ENCODE measurements around the gene EID2.

Gene EID2

DNA sequence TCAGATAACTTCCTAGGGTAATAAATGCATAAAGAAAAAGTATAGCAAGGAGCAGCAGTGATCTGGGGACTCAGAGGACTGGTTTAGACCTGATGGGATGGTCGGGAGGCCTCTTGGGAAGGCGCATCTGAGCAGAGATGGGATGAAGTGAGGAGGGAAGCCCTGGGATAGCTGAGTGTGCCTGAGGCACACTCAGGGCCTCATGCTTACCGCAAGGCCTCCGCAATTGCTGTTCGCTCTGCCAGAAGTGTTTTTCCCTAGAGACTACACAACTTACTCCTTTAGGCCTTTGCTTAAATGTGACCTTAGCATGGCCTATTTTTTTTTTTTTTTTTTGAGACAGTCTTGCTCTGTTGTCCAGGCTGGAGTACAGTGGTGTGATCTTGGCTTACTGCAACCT lies 45.3 kb downstream of the EID2 start:
- Histone ChIP-seq H2BK12ac (ENCODE audit: low read length) (no peak overlapping the region), H4K91ac (ENCODE audit: low read depth, low read length) (no peak overlapping the region), H3K14ac (ENCODE audit: low read length) (no peak overlapping the region), H4K12ac (ENCODE audit: low read depth, low read length) (no peak overlapping the region), H3K23ac (ENCODE audit: low read length) (no peak overlapping the region), H2AFZ (ENCODE audit: insufficient read depth, low read length, poor library complexity) (no peak overlapping the region), H3K4me2 (ENCODE audit: low read length) (no peak overlapping the region), H3K4me1 (ENCODE audit: control insufficient read depth in 1 of 2, insufficient read depth in 2 of 2, low read length in 2 of 2) (peaks cover 6 to 9% of the 10 kb centered on the region in 2 experiments), H3K27me3 (ENCODE audit: insufficient read depth, low read length) (peaks cover 16% of the 10 kb centered on the region), H3K9ac (ENCODE audit: low read length) (no peak overlapping the region), H3K18ac (ENCODE audit: low read length) (no peak overlapping the region), H3K79me1 (ENCODE audit: low read length) (no peaks in the 10 kb centered on the region), H3K4me3 (ENCODE audit: low read depth, low read length) (no peak overlapping the region), H2BK120ac (ENCODE audit: insufficient read depth, low read length, poor library complexity) (no peak overlapping the region), H3K9me3 (ENCODE audit: insufficient read depth, low read depth, low read length) (peaks cover 2% of the 10 kb centered on the region), H4K8ac (ENCODE audit: low read depth, low read length) (no peak overlapping the region), H3K36me3 (ENCODE audit: control insufficient read depth in 1 of 2, insufficient read depth in 2 of 2, low read length in 2 of 2) (peaks cover 13% of the 10 kb centered on the region in 2 experiments), H3K27ac (ENCODE audit: low read depth, low read length) (no peak overlapping the region), H3K79me2 (ENCODE audit: control insufficient read depth, insufficient read depth, low read length, poor library complexity) (no peaks in the 10 kb centered on the region), H3K4ac (ENCODE audit: low read depth, low read length) (no peak overlapping the region), H2BK5ac (ENCODE audit: low read depth, low read length, poor library complexity) (no peak overlapping the region), H2AK5ac (ENCODE audit: low read length) (no peak overlapping the region)
- no CpG with 5 or more reads among the region's 5 CpGs for WGBS (ENCODE audit: extremely low coverage, insufficient coverage, insufficient read length)
- no peak for DNase-seq

DNA sequence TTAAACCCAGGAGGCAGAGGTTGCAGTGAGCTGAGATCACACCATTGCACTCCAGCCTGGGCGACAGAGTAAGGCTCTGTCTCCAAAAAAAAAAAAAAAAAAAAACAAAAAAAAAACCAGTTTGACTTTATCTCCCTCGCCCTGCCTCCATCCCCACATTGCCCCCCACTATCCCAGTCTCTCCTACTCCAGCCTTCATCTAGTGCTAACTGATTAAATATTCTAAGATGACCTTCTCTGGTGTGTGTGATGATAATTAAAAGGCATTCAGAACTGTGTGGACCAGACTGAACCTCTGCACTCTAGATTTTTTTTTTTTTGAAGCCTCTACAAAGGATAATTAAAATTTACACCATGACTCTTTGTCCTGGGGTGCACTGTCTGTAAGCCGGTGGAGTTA lies 47.2 kb downstream of the EID2 start:
- no CpG with 5 or more reads among the region's 3 CpGs for WGBS (ENCODE audit: extremely low coverage, insufficient coverage, insufficient read length)
- H2BK12ac ChIP-seq (ENCODE audit: low read length): no peak overlapping the region
- H2AK5ac ChIP-seq (ENCODE audit: low read length): no peak overlapping the region
- no peak for DNase-seq
- H4K91ac ChIP-seq (ENCODE audit: low read depth, low read length): no peak overlapping the region
- no peak overlapping the region for H3K4me3 ChIP-seq (ENCODE audit: low read depth, low read length)
- H4K8ac ChIP-seq (ENCODE audit: low read depth, low read length): no peak overlapping the region
- H3K27me3 ChIP-seq (ENCODE audit: insufficient read depth, low read length): no peaks in the 10 kb centered on the region
- H3K4ac ChIP-seq (ENCODE audit: low read depth, low read length): no peak overlapping the region
- H3K4me2 ChIP-seq (ENCODE audit: low read length): no peak overlapping the region
- H3K9me3 ChIP-seq (ENCODE audit: insufficient read depth, low read depth, low read length): no peaks in the 10 kb centered on the region
- H3K4me1 ChIP-seq (ENCODE audit: control insufficient read depth in 1 of 2, insufficient read depth in 2 of 2, low read length in 2 of 2): peaks cover 0 to 2% of the 10 kb centered on the region in 2 experiments
- H3K79me2 ChIP-seq (ENCODE audit: control insufficient read depth, insufficient read depth, low read length, poor library complexity): no peaks in the 10 kb centered on the region
- no peak overlapping the region for H4K12ac ChIP-seq (ENCODE audit: low read depth, low read length)
- H3K14ac ChIP-seq (ENCODE audit: low read length): no peak overlapping the region
- H3K36me3 ChIP-seq (ENCODE audit: control insufficient read depth in 1 of 2, insufficient read depth in 2 of 2, low read length in 2 of 2): peaks cover 31 to 32% of the 10 kb centered on the region in 2 experiments
- H3K18ac ChIP-seq (ENCODE audit: low read length): no peak overlapping the region
- H3K27ac ChIP-seq (ENCODE audit: low read depth, low read length): no peak overlapping the region
- H3K9ac ChIP-seq (ENCODE audit: low read length): no peak overlapping the region
- H2BK120ac ChIP-seq (ENCODE audit: insufficient read depth, low read length, poor library complexity): no peak overlapping the region
- no peaks in the 10 kb centered on the region for H3K79me1 ChIP-seq (ENCODE audit: low read length)
- no peak overlapping the region for H3K23ac ChIP-seq (ENCODE audit: low read length)
- H2AFZ ChIP-seq (ENCODE audit: insufficient read depth, low read length, poor library complexity): no peak overlapping the region
- no peak overlapping the region for H2BK5ac ChIP-seq (ENCODE audit: low read depth, low read length, poor library complexity)

DNA sequence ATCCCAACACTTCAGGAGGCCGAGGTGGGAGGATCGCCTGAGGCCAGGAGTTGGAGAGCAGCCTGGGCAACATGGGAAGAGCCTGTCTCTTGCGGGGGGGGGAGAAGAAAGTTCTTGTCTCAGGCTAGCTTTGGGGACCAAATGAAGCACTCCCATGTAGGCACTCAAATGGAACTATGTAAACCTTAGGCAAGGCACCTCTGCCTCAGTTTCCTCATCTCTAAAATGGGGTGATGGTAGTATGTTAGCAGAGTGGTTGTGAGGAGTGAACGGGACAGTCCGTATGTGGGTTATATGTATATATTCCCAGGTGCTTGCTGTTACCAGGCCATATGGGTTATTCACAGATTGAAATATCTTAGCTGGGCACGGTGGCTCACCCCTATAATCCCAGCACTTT lies 47.7 kb downstream of the EID2 start:
- Histone ChIP-seq H2BK120ac (ENCODE audit: insufficient read depth, low read length, poor library complexity) (no peak overlapping the region), H3K14ac (ENCODE audit: low read length) (no peak overlapping the region), H3K27ac (ENCODE audit: low read depth, low read length) (no peak overlapping the region), H3K4ac (ENCODE audit: low read depth, low read length) (no peak overlapping the region), H3K79me1 (ENCODE audit: low read length) (no peaks in the 10 kb centered on the region), H3K4me2 (ENCODE audit: low read length) (no peak overlapping the region), H3K9me3 (ENCODE audit: insufficient read depth, low read depth, low read length) (no peaks in the 10 kb centered on the region), H4K91ac (ENCODE audit: low read depth, low read length) (no peak overlapping the region), H3K23ac (ENCODE audit: low read length) (no peak overlapping the region), H3K4me3 (ENCODE audit: low read depth, low read length) (no peak overlapping the region), H3K4me1 (ENCODE audit: control insufficient read depth in 1 of 2, insufficient read depth in 2 of 2, low read length in 2 of 2) (no peaks in the 10 kb centered on the region), H4K12ac (ENCODE audit: low read depth, low read length) (no peak overlapping the region), H3K36me3 (ENCODE audit: control insufficient read depth in 1 of 2, insufficient read depth in 2 of 2, low read length in 2 of 2) (peaks cover 31 to 35% of the 10 kb centered on the region in 2 experiments), H3K18ac (ENCODE audit: low read length) (no peak overlapping the region), H2AK5ac (ENCODE audit: low read length) (no peak overlapping the region), H2AFZ (ENCODE audit: insufficient read depth, low read length, poor library complexity) (no peak overlapping the region), H4K8ac (ENCODE audit: low read depth, low read length) (no peak overlapping the region), H3K9ac (ENCODE audit: low read length) (no peak overlapping the region), H2BK5ac (ENCODE audit: low read depth, low read length, poor library complexity) (no peak overlapping the region), H2BK12ac (ENCODE audit: low read length) (no peak overlapping the region), H3K79me2 (ENCODE audit: control insufficient read depth, insufficient read depth, low read length, poor library complexity) (no peaks in the 10 kb centered on the region), H3K27me3 (ENCODE audit: insufficient read depth, low read length) (no peaks in the 10 kb centered on the region)
- no peak for DNase-seq
- WGBS (ENCODE audit: extremely low coverage, insufficient coverage, insufficient read length): no CpG with 5 or more reads among the region's 6 CpGs

DNA sequence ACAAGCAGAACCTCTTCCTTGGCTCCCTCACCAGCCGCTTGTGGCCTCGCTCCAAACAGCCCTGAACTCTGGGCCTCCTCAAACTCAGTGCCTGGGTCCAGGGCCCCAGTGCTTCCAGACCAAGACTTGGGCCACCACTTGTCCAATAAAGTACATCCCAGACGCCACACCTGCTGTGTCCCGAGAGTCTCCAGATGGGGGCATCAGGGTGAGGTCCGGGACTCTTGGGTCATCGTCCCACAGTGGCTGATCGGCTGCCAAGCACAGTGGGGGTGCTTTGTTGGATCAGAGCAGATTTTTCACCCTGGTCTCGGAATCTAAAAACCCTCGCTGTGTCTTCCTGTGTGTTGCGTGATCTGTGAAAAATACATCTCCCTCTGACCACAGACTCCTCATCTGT lies 50.2 kb downstream of the EID2 start:
- DNase-seq: no peak
- Histone ChIP-seq H2BK120ac (ENCODE audit: insufficient read depth, low read length, poor library complexity) (no peak overlapping the region), H2BK12ac (ENCODE audit: low read length) (no peak overlapping the region), H2AFZ (ENCODE audit: insufficient read depth, low read length, poor library complexity) (no peak overlapping the region), H3K4ac (ENCODE audit: low read depth, low read length) (no peak overlapping the region), H3K27me3 (ENCODE audit: insufficient read depth, low read length) (no peaks in the 10 kb centered on the region), H3K23ac (ENCODE audit: low read length) (no peak overlapping the region), H3K9ac (ENCODE audit: low read length) (no peak overlapping the region), H3K4me1 (ENCODE audit: control insufficient read depth in 1 of 2, insufficient read depth in 2 of 2, low read length in 2 of 2) (no peaks in the 10 kb centered on the region), H4K12ac (ENCODE audit: low read depth, low read length) (no peak overlapping the region), H2AK5ac (ENCODE audit: low read length) (no peak overlapping the region), H3K79me1 (ENCODE audit: low read length) (no peaks in the 10 kb centered on the region), H3K4me2 (ENCODE audit: low read length) (no peak overlapping the region), H3K18ac (ENCODE audit: low read length) (no peak overlapping the region), H2BK5ac (ENCODE audit: low read depth, low read length, poor library complexity) (no peak overlapping the region), H3K9me3 (ENCODE audit: insufficient read depth, low read depth, low read length) (no peaks in the 10 kb centered on the region), H3K36me3 (ENCODE audit: control insufficient read depth in 1 of 2, insufficient read depth in 2 of 2, low read length in 2 of 2) (peaks cover 48 to 54% of the 10 kb centered on the region in 2 experiments), H4K91ac (ENCODE audit: low read depth, low read length) (no peak overlapping the region), H3K4me3 (ENCODE audit: low read depth, low read length) (no peak overlapping the region), H3K79me2 (ENCODE audit: control insufficient read depth, insufficient read depth, low read length, poor library complexity) (no peaks in the 10 kb centered on the region), H3K14ac (ENCODE audit: low read length) (no peak overlapping the region), H3K27ac (ENCODE audit: low read depth, low read length) (no peak overlapping the region), H4K8ac (ENCODE audit: low read depth, low read length) (no peak overlapping the region)
- WGBS (ENCODE audit: extremely low coverage, insufficient coverage, insufficient read length): no CpG with 5 or more reads among the region's 10 CpGs

Data from trophoblast cell (in vitro differentiated cells and primary cell).